GM19239 (cell line): ENCODE measurements around the gene WDR70.
"Not testable (repeated sequence)": the region's sequence is repeated elsewhere in the genome, so short reads cannot be mapped to it uniquely, and the experiment has no call there.

ENCODE experiments used
- DNase-seq: peaks from one replicate; pipeline ENCODE4 v3.0.0; 2011; ENCODE audit warnings: low spot score; ENCODE audit not compliant: insufficient read length
- FAIRE-seq: peaks from 2 replicates; lab custom pipeline; 2011; peaks lifted over from hg19 to GRCh38; lab: Jason Lieb, UNC

WDR70 gene

GRCh38 chr5:37615184-37615583, 236.1 kb downstream of the WDR70 start:
- no peak for DNase-seq
- FAIRE-seq: no peak

DNA sequence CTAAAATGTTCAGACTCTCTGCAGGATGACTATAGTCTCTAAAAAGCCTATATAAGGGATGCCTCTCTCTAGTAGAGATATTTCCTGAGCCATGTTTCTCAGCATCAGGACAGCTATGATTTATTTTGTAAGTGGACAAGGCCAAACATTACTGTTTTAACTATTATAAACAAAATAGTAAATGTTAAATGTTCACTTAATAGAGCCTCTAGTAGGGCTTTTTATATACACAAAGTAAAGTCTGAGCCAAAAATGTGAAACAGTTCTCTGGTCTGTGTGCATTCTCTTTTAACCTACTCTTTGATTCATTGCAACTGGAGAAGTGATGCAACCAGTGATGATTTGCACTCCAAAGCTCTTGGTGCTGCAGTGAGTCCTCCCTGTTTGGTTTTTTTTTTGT, 240.2 kb downstream of the WDR70 start:
- no peak for FAIRE-seq
- no peak for DNase-seq

DNA sequence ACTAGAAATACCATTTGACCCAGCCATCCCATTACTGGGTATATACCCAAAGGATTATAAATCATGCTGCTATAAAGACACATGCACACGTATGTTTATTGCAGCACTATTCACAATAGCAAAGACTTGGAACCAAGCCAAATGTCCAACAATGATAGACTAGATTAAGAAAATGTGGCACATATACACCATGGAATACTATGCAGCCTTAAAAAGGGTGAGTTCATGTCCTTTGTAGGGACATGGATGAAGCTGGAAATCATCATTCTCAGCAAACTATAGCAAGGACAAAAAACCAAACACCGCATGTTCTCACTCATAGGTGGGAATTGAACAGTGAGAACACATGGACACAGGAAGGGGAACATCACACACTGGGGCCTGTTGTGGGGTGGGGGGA, 243.2 kb downstream of the WDR70 start:
- not testable (repeated sequence) for FAIRE-seq, DNase-seq

DNA sequence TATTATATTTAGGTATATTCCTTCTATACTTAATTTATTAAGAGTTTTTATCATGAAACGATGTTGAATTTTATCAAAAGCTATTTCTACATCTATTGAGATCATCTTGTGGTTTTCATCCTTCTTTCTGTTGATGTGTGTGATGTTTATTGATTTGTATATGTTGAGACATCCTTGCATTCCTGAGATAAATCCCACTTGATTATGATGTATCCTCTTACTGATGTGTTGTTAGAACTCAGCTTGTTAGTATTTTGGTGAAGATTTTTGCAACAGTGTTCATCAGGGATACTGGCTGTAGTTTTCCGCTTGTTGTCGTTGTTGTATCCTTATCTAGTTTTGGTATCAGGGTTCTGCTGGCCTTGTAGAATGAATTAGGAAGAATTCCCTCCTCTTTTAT, 247.1 kb downstream of the WDR70 start:
- FAIRE-seq: peak; percentile 45

GRCh38 chr5:37628876-37629275, 249.8 kb downstream of the WDR70 start:
- FAIRE-seq (no peak), DNase-seq (no peak)

More for the DNA sequence above, 247.1 kb downstream of the WDR70 start:
- DNase-seq: no peak

DNA sequence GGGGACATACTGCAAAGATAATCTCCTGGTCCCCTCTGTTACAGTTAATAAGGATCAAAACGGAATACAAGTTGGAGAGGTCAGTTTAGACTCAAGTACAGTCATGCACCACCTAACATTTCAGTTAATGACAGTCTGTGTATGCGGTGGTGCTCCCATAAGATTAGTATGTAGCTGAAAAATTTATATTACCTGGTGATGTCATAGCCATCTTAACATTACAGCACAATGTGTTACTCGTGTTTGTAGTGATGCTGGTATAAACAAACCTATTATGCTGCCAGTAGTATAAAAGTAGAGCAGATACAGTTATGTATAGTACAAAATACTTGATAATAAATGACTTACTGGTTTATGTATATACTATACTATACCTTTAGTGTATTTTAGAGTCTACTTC, 252.8 kb downstream of the WDR70 start:
- no peak for DNase-seq
- no peak for FAIRE-seq

- FAIRE-seq: no peak
- DNase-seq: no peak
These were observed 258.2 kb downstream of the WDR70 start for GRCh38 chr5:37637165-37637845.

GRCh38 chr5:37638897-37639296, 259.8 kb downstream of the WDR70 start:
- no peak for DNase-seq
- no peak for FAIRE-seq

- FAIRE-seq: no peak
- no peak for DNase-seq
These were observed 261.0 kb downstream of the WDR70 start for GRCh38 chr5:37640088-37640487.

DNA sequence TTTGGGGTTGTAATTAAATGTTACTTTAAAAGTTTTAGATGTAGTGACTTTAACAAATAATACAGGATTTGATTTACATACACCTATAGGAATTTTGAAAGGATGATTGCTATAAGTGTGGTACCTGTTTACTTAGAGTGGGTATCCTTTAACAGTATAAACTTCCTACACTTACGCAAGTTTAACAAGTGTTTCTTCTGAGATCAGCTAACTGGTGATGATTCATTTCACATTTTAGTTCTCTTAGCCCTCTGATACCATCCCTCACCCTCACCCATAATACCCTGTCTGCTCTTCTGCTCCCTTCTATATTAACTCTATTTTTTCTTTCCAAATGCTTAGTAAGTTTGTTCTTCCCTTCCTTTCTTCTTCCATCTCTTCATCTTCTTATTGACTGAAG, 262.8 kb downstream of the WDR70 start:
- FAIRE-seq: no peak

GRCh38 chr5:37645707-37646106, 266.6 kb downstream of the WDR70 start:
- no peak for FAIRE-seq

More for the DNA sequence above, 262.8 kb downstream of the WDR70 start:
- no peak for DNase-seq

GRCh38 chr5:37654566-37654965, 275.4 kb downstream of the WDR70 start:
- FAIRE-seq: not testable (repeated sequence)

More at GRCh38 chr5:37645707-37646106, 266.6 kb downstream of the WDR70 start:
- DNase-seq: no peak

DNA sequence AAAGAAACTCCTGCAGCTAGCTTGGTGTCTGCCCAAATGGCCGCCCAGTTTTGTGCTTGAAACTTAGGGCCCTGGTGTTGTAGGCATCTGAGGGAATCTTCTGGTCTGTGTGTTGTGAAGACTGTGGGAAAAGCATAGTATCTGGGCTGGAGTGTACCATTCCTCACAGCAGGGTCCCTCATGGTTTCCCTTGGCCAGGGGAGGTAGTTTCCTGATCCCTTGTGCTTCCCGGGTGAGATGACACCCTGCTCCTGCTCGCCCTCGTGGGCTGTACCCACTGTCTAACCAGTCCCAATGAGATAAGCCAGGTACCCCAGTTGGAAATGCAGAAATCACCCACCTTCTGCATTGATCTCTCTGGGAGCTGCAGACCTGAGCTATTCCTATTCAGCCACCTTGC, 277.9 kb downstream of the WDR70 start:
- DNase-seq (no peak), FAIRE-seq (no peak)

More at GRCh38 chr5:37654566-37654965, 275.4 kb downstream of the WDR70 start:
- not testable (repeated sequence) for DNase-seq

DNA sequence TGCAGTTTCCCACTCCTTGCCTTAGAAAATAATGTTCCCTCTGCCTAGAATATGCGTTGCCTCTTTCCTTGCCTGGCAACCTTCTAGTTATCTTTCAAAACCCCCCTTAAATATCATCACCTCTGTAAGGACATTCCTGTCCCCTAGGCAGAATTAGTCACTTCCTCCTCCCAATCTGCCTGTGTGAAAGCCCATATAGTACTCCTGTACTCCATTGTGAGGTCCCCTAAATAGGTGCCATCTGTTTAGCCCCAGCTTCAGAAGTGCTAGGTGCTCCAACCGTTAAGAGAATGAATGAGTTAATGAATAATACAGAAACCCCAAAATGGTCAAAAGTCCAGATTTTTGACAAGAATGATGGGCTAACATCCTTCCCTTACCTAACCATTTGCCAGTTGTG, 279.3 kb downstream of the WDR70 start:
- DNase-seq: peak; percentile 3
- no peak for FAIRE-seq

DNA sequence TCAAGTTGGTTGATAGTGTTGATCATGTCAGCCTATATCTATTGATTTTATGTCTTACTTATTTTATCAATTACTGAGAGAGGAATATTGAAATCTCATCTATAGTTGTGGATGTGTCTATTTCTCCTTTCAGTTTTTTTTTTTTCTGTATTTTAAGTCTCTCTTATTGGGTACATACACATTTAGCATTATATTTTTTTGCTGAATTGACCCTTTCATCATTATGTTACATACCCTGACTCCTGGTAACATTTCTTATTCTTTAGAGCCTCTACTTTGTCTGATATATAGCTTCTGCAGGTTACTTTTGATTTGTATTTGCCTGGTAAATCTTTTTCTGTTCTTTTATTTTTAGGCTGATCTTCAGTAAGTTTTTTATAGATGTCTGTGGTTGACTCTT, 281.2 kb downstream of the WDR70 start:
- DNase-seq (no peak), FAIRE-seq (no peak)

DNA sequence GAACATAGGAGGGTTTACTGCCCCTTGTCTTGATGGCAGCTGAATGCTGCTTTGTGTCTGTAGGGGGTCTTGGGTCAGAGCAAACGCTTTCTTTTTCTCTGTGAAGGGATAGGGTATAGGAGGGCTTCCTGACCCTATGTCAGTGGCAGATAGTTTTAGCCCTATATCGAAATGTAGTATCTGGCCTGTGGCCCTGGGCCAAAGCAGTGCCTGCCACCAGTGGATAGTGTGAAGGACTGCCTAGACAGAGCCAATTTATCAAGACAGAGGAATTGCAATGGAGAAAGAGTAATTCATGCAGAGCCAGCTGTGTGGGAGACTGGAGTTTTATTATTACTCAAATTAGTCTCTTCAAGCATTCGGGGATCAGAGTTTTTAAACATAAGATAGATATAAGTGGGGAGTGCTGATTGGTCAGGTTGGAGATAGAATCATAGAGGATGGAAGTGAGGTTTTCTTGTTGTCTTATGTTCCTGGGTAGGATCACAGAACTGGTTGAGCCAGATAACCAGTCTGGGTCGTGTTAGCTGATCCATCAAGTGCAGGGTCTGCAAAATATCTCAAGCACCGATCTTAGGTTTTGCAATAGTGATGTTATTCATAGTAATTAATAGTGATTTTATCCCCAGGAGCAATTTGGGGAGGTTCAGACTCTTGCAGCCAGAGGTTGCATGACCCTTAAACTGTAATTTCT, 282.3 kb downstream of the WDR70 start:
- DNase-seq (no peak), FAIRE-seq (no peak)

DNA sequence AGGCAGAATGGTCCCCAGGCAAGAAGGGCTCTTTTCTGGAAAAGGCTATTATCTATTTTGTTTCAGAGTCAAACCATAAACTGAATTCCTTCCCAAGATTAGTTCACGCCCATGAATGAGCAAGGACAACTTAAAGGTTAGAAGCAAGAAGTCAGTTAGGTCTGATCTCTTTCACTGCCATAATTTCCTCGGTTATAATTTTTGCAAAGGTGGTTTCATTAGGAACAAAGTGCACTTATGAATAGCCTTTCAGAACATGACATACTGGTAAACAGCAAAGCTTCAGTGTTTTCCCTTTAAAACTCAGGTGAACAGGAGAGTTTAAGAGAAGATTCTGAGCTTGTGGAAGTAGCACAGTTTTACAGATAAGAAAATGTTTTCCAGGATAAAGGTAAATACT, 282.8 kb downstream of the WDR70 start:
- FAIRE-seq: no peak
- no peak for DNase-seq

DNA sequence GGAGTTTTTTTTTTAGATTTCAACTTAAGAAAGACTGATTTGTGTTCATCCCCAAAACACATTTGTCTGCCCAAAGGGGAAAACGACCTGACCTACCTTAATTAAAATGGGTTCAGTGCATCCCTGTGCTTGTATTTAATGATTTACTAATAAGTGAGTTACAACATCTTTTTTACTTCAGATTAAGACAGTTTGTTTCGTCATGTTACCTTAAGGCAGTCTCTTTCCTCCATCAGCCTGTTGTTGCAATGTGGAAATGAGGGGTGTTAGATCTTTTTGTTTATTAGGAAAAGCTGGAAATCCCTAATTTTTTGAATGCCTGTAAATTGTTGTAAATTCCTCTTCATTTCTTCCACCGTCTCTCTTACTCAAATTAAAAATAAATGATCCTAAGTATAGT, 283.2 kb downstream of the WDR70 start:
- no peak for FAIRE-seq
- DNase-seq: no peak

- DNase-seq (no peak), FAIRE-seq (no peak)
These were observed 283.8 kb downstream of the WDR70 start for GRCh38 chr5:37662789-37663485.

- FAIRE-seq (no peak), DNase-seq (no peak)
These were observed 284.4 kb downstream of the WDR70 start for GRCh38 chr5:37663538-37663937.

GRCh38 chr5:37664551-37664950, 285.4 kb downstream of the WDR70 start:
- no peak for DNase-seq
- no peak for FAIRE-seq
